GM19372 (cell line): ENCODE results near the gene ACOT12.

ENCODE experiments used
- ATAC-seq: cut with Tn5 transposase; IDR thresholded peaks from one replicate; pipeline ENCODE4 v1.9.1; 2021; ENCODE audit warnings: mild to moderate bottlenecking, low read depth, moderate library complexity; ENCODE audit not compliant: unreplicated experiment

Gene ACOT12

GRCh38 chr5:81401266-81401665 is 7.3 kb upstream of the ACOT12 start:
- no peak for ATAC-seq

DNA sequence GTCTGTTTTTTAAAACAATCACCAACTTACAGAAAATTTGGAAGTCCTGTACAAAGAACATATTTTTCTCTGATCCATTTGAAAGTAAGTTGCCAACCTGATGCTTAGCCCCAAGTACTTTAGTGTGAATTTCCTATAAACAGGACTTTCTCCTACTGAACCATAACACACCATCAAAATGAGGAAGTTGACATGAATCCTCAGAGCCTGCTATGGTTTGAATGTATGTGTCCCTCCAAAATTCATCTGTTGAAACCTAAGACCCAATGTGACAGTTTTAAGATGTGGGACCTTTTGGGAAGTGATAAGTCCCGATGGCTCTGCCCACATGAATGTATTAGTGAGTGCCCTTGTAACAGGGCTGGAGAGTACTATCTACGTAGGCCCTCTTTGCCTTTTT is 6.4 kb upstream of the ACOT12 start:
- ATAC-seq = no peak

DNA sequence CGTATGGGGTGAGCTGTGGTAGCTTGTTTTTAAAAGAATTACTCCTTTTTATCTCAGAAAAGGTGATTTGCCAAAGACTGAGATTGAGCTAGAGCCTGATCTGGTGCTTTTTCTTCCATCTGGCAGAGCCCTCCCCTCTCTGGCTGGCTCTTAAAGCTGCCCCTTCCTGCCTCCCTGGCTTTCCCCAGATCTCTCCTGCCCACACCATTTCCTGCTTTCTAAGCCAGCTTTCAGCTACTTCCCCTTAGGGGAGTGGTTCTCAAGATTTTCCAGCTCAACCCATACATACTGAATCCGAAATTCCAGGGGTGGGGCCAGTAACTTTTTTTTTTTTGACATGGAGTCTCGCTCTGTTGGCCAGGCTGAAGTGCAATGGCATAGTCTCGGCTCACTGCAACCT is 4.8 kb upstream of the ACOT12 start:
- ATAC-seq = no peak

- ATAC-seq = no peak
Measured at GRCh38 chr5:81397176-81397575, 3.2 kb upstream of the ACOT12 start.

DNA sequence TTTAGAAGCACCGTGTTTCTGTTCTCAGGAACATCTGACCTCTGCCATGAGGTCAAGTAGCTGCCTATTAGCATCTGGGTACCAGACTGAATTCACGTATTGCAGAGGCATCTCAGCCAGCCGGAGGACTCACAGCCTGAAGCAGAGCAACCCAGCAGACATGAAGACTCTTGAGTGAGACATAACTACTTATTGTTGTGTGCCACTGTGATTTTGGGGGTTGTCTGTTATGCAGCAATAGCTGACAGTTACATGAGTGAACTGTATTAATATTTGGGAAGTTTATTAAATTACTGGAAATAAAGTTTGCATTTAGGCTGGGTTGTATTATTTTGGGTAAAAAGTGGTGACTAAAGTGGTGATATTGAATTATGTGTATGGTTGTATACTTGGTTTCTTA is 1.3 kb upstream of the ACOT12 start:
- ATAC-seq = no peak

GRCh38 chr5:81393430-81393782 is 528 bp downstream of the ACOT12 start:
- no peak for ATAC-seq

DNA sequence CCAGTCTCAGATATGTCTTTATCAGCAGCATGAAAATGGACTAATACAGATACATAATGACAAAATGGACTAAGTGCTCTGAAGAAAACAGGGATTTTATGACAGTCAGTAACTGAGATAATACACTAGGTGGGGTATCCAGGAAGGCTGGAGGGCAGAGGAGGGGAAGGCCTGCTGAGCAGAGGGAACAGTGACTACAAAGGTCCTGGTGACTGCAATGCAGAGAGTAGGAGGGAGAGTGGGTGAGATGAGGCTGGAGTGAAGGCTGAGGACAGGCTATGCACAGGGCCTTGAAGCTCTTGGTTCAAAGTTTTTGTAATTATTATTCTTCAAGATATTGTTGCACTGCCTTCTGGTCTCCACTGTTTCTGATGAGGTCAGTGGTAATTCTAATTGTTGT is 4.9 kb downstream of the ACOT12 start:
- no peak for ATAC-seq

DNA sequence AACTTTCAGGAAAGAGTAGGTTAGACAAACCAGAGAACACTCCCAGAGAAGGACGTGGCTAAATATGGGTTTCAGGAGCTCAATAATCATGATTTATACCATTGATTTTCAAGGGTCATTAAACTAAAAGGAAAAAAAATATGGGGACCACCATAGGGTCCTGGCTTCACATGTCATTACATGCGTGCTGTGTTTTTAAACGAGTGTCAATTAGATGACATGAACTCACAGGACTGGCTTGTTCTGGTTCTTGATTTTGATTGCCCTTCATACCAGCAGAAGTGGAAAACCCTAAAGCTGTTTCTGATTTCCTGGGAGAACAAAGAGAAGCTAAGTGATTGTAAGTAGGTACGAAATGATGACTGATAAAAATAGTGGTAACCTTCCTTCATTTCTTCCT is 5.8 kb downstream of the ACOT12 start:
- no peak for ATAC-seq

GRCh38 chr5:81383867-81384266 is 10.1 kb downstream of the ACOT12 start:
- no peak for ATAC-seq

DNA sequence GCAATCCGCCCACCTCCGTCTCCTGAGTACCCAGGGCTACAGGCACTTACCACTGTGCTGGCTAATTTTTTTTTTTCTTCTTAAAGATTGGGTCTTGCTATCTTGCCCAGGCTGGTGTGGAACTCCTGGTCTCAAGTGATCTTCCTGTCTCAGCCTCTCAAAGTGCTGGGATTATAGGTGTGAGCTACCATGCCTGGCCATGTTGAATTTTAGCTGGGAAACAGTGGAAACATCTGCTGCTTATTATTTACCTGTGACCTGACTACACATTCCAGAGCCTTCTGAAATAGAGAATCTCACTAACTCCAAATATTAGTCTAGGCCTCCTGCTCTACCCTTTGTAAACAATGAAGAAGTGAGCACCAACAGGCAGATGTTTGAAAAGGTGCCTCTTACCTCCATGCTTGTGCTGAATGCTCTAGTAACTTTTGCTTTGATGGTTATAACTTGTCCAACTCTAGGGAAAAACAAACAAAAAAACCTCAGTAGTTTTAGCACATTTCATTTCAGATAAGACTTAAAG is 22.5 kb downstream of the ACOT12 start:
- ATAC-seq = no peak

DNA sequence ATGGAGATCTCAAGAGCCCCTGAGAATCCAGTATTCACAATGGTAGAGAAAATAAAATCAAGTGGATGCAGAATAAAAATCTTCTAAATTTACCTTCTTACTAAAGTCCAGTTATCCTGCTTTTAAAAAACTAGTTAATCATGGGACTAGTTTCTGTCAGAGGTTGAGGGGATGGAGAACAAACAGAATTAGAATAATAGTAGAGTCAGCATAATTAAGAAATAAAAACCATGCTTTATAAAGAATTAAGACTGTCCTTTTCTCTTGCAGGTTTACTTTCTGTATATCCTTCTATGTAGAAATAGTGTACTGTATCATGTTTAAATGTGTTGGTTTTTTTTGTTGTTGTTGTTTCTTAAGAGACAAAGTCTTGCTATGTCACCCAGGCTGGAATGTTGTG is 23.0 kb downstream of the ACOT12 start:
- no peak for ATAC-seq

- ATAC-seq = no peak
Measured at GRCh38 chr5:81365541-81365940, 28.4 kb downstream of the ACOT12 start.

- ATAC-seq = no peak
Measured at GRCh38 chr5:81363093-81363871, 30.7 kb downstream of the ACOT12 start.

GRCh38 chr5:81361600-81361999 is 32.3 kb downstream of the ACOT12 start:
- ATAC-seq = no peak

DNA sequence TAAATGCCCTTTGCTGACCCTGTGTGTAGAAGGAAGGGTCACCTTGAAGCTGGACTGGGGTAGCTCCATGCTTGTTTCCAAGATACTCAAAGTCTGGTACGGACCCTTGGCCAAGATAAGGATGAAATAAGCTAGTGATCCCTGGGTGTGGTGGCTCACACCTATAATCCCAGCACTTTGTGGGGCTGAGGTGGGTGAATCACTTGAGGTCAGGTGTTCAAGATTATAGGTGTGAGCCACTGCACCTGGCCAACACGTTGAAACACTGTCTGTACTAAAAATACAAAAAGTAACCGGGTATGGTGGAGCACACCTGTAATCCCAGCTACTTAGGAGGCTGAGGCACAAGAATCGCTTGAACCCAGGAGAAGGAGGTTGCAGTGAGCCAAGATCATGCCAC is 33.3 kb downstream of the ACOT12 start:
- no peak for ATAC-seq

DNA sequence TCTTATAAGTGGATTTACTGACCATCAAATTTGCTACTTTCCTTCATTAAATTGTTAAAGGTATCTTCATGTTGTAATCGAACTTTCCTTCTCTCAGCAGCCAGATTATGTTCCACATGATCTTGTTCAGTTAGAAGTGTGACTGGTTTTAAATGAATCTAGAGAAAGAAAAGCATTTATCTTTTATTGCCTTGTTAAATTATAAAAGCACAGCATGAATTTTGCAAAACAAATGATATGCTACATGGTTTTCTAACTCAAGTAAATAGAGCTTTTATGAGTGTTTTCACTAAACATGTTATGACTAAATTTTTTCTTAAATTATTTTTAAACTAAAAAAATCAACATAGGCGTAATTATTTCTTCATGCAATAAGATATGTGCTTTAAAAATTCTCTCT is 34.1 kb downstream of the ACOT12 start:
- no peak for ATAC-seq

DNA sequence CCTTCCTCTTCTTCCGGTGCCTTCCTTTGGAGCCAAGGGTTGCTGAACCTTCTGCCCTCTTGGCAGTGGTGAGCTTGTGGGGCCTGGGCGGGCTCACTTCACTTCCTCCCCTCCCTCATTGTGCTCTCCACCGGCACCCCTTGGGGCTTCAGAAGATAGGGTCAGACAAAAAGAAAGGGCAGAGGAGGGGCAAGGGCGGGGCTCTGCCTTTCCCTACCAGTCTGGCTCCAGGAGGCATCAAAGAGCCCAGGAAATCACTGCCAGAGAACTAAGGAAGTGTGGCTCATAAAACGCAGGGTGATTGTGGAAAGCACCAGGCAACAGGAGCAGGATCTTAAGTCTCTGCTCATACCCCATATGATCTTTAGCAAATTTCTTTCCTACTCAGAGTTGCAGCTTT is 34.8 kb downstream of the ACOT12 start:
- no peak for ATAC-seq

GRCh38 chr5:81355291-81356251 is 38.4 kb downstream of the ACOT12 start:
- ATAC-seq = no peak

DNA sequence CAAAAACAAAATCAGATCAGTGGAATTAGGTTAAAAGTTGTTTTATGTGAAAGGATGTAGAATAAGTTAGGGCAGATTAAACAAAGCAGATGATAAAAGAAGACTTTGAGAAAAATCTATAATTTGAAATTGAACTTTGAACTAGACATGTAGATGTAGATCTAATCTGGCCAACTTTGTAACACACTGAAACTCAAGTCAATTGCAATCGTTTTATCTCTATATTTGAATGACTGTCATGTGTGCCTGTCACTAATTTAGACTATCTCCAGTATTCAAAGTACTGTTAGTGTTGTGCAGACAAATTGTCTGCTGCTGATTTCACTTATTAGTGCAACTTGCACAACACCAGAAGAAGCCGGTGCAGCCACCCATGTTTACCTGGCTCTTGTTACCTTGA is 39.8 kb downstream of the ACOT12 start:
- no peak for ATAC-seq

- ATAC-seq = no peak
Measured at GRCh38 chr5:81353189-81353588, 40.7 kb downstream of the ACOT12 start.

DNA sequence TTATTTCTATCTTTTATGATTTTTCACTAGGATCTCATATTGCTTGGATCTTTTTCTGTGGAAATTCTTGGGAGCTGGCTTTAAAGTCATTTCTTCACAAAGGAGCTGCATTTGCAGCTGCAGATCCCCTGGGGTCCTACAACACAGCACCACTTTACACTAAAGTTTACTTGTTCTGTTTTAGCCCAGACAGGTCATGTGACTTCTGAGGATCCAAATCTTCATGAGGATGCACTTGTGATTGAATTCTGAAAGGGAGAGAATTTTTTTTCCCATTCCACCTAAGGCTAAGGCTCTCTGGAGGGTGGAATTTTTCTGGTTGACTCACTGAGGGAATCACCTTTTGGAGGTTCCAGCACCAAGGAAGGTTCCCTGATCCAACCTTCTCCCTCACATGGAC is 43.4 kb downstream of the ACOT12 start:
- ATAC-seq = no peak

DNA sequence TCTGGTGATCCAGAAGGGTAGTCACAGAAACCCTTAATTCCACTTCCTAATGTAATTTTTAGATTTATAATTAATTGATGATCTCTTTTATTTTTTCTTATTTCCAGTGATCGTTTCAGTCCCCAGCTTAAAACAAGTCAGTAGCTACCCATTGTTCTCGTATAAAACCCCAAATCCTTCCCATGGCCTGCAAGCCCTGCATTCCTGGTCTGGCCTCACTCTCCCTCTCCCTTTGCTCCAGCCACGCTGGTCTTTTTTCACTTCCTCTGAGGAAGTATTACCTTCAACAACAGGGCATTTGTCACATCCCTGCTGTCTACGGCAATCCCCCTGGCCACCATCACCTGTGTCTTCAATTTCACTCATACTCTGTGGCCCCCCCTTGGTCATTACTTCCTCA is 44.8 kb downstream of the ACOT12 start:
- no peak for ATAC-seq
